ENCODE data around the gene CCSER2. TPM values are rescaled to one million over a fixed set of nuclear protein-coding genes. Genes with fewer than 3 reads are reported as not detected.

The CCSER2 gene
- polyA plus RNA-seq, 3 donors = 7.4 to 23.3 (median 14.3) TPM

DNA sequence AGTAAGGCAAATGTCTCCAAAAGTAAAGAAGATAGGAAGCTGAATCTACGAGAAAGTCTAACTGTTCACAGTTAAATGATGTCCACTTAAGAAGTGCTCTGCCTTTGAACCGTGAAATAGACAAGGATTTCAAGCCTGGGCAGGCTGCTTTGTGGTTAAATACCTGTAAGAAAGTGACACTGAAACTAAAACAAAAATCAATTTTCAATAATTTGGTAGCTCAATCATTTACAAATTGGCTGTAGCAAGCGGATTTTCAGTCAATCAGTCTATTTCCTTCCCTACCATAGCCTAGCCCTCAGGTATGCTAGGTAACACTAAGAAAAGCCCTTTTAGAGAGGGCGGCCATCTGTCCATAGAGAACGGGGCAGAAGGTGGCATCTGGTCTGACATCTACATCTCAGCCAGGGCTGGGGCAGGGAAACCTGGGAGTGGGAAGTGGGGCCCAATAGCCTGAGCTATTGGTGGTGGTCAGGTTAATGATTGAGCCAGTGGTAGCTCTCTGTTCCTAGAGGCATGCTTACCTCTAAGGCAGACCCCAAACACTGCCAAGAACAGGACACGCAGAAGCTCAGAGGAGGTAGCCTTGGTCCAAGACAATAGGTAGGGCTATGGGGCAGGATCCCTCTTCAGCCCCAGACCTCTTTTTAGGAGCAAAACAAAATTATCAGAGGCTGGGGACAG, 223.2 kb downstream of the CCSER2 start:
- no peak overlapping the region for H3K4me2 ChIP-seq (replicated peaks; ENCODE audit: extremely low read depth, low read length, poor library complexity, severe bottlenecking)
- no peaks in the 10 kb centered on the region for H3K79me2 ChIP-seq (ENCODE audit: insufficient read depth, low read length)
- no peak overlapping the region for H3K4me3 ChIP-seq (replicated peaks in 1 of 3; ENCODE audit: low read depth in 2 of 3, low read length in 3 of 3)
- Mint-ChIP-seq H3K4me1 (peaks cover 4% of the 10 kb centered on the region), H3K9me3 (peaks cover 0 to 2% (median 0%) of the 10 kb centered on the region in 7 donors), H3K36me3 (no peaks in the 10 kb centered on the region), H3K4me3 (no peak overlapping the region), H3K27me3 (ENCODE audit: low read depth in 3 of 3) (peaks cover 4 to 14% (median 9%) of the 10 kb centered on the region in 3 donors), H3K27ac (no peak overlapping the region)
- no peaks in the 10 kb centered on the region for H3K36me3 ChIP-seq (replicated peaks in 1 of 2; ENCODE audit: control insufficient read depth in 1 of 2, insufficient read depth in 2 of 2, low read length in 2 of 2)
- DNase-seq = no peak
- H3K27ac ChIP-seq (ENCODE audit: low read depth in 1 of 2, low read length in 2 of 2) = no peak overlapping the region
- H3K27me3 ChIP-seq (ENCODE audit: control insufficient read depth in 2 of 2, insufficient read depth in 2 of 2, low read length in 2 of 2) = no peaks in the 10 kb centered on the region
- H2AFZ ChIP-seq (ENCODE audit: insufficient read depth, low read depth, low read length, poor library complexity, severe bottlenecking) = no peak overlapping the region
- intact Hi-C loops (cut with micrococcal nuclease) = no loop called here
- H3K9ac ChIP-seq (ENCODE audit: insufficient read depth, low read length, poor library complexity, severe bottlenecking) = no peak overlapping the region
- no peaks in the 10 kb centered on the region for H3K4me1 ChIP-seq (ENCODE audit: control insufficient read depth in 1 of 2, insufficient read depth in 2 of 2, low read length in 2 of 2)
- TF ChIP-seq, protein P1, sequence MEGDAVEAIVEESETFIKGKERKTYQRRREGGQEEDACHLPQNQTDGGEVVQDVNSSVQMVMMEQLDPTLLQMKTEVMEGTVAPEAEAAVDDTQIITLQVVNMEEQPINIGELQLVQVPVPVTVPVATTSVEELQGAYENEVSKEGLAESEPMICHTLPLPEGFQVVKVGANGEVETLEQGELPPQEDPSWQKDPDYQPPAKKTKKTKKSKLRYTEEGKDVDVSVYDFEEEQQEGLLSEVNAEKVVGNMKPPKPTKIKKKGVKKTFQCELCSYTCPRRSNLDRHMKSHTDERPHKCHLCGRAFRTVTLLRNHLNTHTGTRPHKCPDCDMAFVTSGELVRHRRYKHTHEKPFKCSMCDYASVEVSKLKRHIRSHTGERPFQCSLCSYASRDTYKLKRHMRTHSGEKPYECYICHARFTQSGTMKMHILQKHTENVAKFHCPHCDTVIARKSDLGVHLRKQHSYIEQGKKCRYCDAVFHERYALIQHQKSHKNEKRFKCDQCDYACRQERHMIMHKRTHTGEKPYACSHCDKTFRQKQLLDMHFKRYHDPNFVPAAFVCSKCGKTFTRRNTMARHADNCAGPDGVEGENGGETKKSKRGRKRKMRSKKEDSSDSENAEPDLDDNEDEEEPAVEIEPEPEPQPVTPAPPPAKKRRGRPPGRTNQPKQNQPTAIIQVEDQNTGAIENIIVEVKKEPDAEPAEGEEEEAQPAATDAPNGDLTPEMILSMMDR (IDR thresholded peaks at IDR 0.05) = no peak
- WGBS (ENCODE audit: insufficient coverage) = 100% methylated on average over 1 of the region's 6 CpGs
- no peaks in the 10 kb centered on the region for H3K9me3 ChIP-seq (replicated peaks in 1 of 2; ENCODE audit: control insufficient read depth in 1 of 2, insufficient read depth in 1 of 2, low read length in 2 of 2)
- no peaks in the 10 kb centered on the region for H4K20me1 ChIP-seq (ENCODE audit: insufficient read depth, low read length)

DNA sequence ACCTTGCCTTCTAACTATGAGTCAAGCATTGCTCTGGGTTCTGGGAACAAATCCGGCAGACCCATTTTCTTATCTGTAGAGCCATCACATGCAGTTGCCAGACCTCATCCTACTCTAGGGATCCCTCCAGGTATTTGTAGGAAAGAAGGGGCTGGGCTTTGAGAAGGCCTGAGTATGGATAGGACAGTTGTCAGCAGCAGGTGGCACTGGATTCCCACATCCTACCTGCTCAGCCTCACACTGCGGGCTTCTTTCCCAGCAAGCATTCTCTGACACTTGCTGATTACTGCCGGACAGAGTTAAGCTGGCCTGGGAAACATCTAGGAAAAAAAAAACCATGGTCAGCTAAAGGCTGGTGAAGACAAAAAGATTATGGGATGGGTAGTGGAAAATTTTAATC, 224.1 kb downstream of the CCSER2 start:
- H3K4me3 Mint-ChIP-seq = no peak overlapping the region
- intact Hi-C loops (cut with micrococcal nuclease) = no loop called here
- H4K20me1 ChIP-seq (ENCODE audit: insufficient read depth, low read length) = no peaks in the 10 kb centered on the region
- H3K4me1 Mint-ChIP-seq = peaks cover 4% of the 10 kb centered on the region
- H3K27ac Mint-ChIP-seq = no peak overlapping the region
- H3K4me3 ChIP-seq (replicated peaks in 1 of 3; ENCODE audit: low read depth in 2 of 3, low read length in 3 of 3) = no peak overlapping the region
- H3K79me2 ChIP-seq (ENCODE audit: insufficient read depth, low read length) = no peaks in the 10 kb centered on the region
- H3K36me3 ChIP-seq (replicated peaks in 1 of 2; ENCODE audit: control insufficient read depth in 1 of 2, insufficient read depth in 2 of 2, low read length in 2 of 2) = no peaks in the 10 kb centered on the region
- no peak for DNase-seq
- TF ChIP-seq, protein P1 (IDR thresholded peaks at IDR 0.05) = no peak
- peaks cover 4 to 15% (median 9%) of the 10 kb centered on the region in 3 donors for H3K27me3 Mint-ChIP-seq (ENCODE audit: low read depth in 3 of 3)
- H3K9me3 ChIP-seq (replicated peaks in 1 of 2; ENCODE audit: control insufficient read depth in 1 of 2, insufficient read depth in 1 of 2, low read length in 2 of 2) = no peaks in the 10 kb centered on the region
- H3K27me3 ChIP-seq (ENCODE audit: control insufficient read depth in 2 of 2, insufficient read depth in 2 of 2, low read length in 2 of 2) = no peaks in the 10 kb centered on the region
- no peaks in the 10 kb centered on the region for H3K36me3 Mint-ChIP-seq
- no CpG with 5 or more reads among the region's 3 CpGs for WGBS (ENCODE audit: insufficient coverage)
- H3K27ac ChIP-seq (ENCODE audit: low read depth in 1 of 2, low read length in 2 of 2) = no peak overlapping the region
- H3K9me3 Mint-ChIP-seq = peaks cover 0 to 2% (median 0%) of the 10 kb centered on the region in 7 donors
- no peak overlapping the region for H3K4me2 ChIP-seq (replicated peaks; ENCODE audit: extremely low read depth, low read length, poor library complexity, severe bottlenecking)
- H3K9ac ChIP-seq (ENCODE audit: insufficient read depth, low read length, poor library complexity, severe bottlenecking) = no peak overlapping the region
- no peak overlapping the region for H2AFZ ChIP-seq (ENCODE audit: insufficient read depth, low read depth, low read length, poor library complexity, severe bottlenecking)
- no peaks in the 10 kb centered on the region for H3K4me1 ChIP-seq (ENCODE audit: control insufficient read depth in 1 of 2, insufficient read depth in 2 of 2, low read length in 2 of 2)

All from CD14-positive monocyte (primary cell).